Nephron (organoid): ENCODE measurements around the gene TEKT3.
A peak's percentile ranks its signal among the peaks of the same experiment; 100 is the strongest.

Experiments
- H3K27ac Mint-ChIP-seq, 3 experiments: 2 replicates each; pipeline ENCODE4 v1.8.0; 2020; ENCODE audit warnings: mixed read lengths in 3 of 3, mild to moderate bottlenecking in 2 of 3, moderate library complexity in 1 of 3
- H3K27me3 Mint-ChIP-seq: 2 replicates; pipeline ENCODE4 v1.8.0; 2021; ENCODE audit warnings: low read depth, mild to moderate bottlenecking, moderate library complexity, mixed read lengths
- H3K36me3 Mint-ChIP-seq: 2 replicates; pipeline ENCODE4 v1.8.0; 2020; ENCODE audit warnings: low read depth, mixed read lengths
- H3K4me1 Mint-ChIP-seq: 2 replicates; pipeline ENCODE4 v1.8.0; 2020; ENCODE audit warnings: mixed read lengths
- H3K4me3 Mint-ChIP-seq, 3 experiments: 2 replicates each; pipeline ENCODE4 v1.8.0; 2020; ENCODE audit warnings: mild to moderate bottlenecking in 3 of 3, mixed read lengths in 3 of 3, moderate library complexity in 2 of 3
- H3K9me3 Mint-ChIP-seq: 2 replicates; pipeline ENCODE4 v1.8.0; 2020; ENCODE audit warnings: mixed read lengths
- CTCF ChIP-seq, 3 experiments: fragments of 200-600 bp; sonication (generic); IDR thresholded peaks; one replicate each; pipeline ENCODE4 v1.5.0; 2021; ENCODE audit warnings: antibody characterized with exemption in 3 of 3; ENCODE audit not compliant: unreplicated experiment in 3 of 3

The TEKT3 gene

GRCh38 chr17:15382914-15383313 is 41.5 kb upstream of the TEKT3 start:
- Mint-ChIP-seq H3K9me3 (no peaks in the 10 kb centered on the region), H3K27me3 (no peaks in the 10 kb centered on the region), H3K36me3 (no peaks in the 10 kb centered on the region), H3K27ac (no peak overlapping the region), H3K4me1 (peaks cover 14% of the 10 kb centered on the region), H3K4me3 (no peak overlapping the region)
- TF ChIP-seq CTCF (IDR thresholded peaks at IDR 0.05; ENCODE audit: unreplicated experiment in 3 of 3): no peak

- H3K9me3 Mint-ChIP-seq: peaks cover 2% of the 10 kb centered on the region
- H3K36me3 Mint-ChIP-seq: peaks cover 3% of the 10 kb centered on the region
- TF ChIP-seq CTCF (IDR thresholded peaks at IDR 0.05; ENCODE audit: unreplicated experiment in 3 of 3): no peak
- H3K4me1 Mint-ChIP-seq: peaks cover 24% of the 10 kb centered on the region
- H3K4me3 Mint-ChIP-seq: no peak overlapping the region
- no peaks in the 10 kb centered on the region for H3K27me3 Mint-ChIP-seq
- no peak overlapping the region for H3K27ac Mint-ChIP-seq
Measured at GRCh38 chr17:15381707-15382106, 40.3 kb upstream of the TEKT3 start.

GRCh38 chr17:15380446-15380845 is 39.0 kb upstream of the TEKT3 start:
- H3K27ac Mint-ChIP-seq: no peak overlapping the region
- peaks cover 3% of the 10 kb centered on the region for H3K36me3 Mint-ChIP-seq
- no peak for TF ChIP-seq CTCF (IDR thresholded peaks at IDR 0.05; ENCODE audit: unreplicated experiment in 3 of 3)
- peaks cover 2% of the 10 kb centered on the region for H3K9me3 Mint-ChIP-seq
- H3K4me1 Mint-ChIP-seq: peaks cover 28% of the 10 kb centered on the region
- H3K27me3 Mint-ChIP-seq: no peaks in the 10 kb centered on the region
- no peak overlapping the region for H3K4me3 Mint-ChIP-seq

- H3K27me3 Mint-ChIP-seq: no peaks in the 10 kb centered on the region
- TF ChIP-seq CTCF (IDR thresholded peaks at IDR 0.05; ENCODE audit: unreplicated experiment in 3 of 3): no peak
- no peak overlapping the region for H3K4me3 Mint-ChIP-seq
- H3K36me3 Mint-ChIP-seq: peaks cover 3% of the 10 kb centered on the region
- H3K9me3 Mint-ChIP-seq: peaks cover 2% of the 10 kb centered on the region
- no peak overlapping the region for H3K27ac Mint-ChIP-seq
- peaks cover 27% of the 10 kb centered on the region for H3K4me1 Mint-ChIP-seq
Measured at GRCh38 chr17:15379659-15380058, 38.3 kb upstream of the TEKT3 start.

GRCh38 chr17:15378243-15378642 is 36.8 kb upstream of the TEKT3 start:
- Mint-ChIP-seq H3K4me1 (peaks cover 19% of the 10 kb centered on the region), H3K27ac (peak overlapping the region; percentile 88 to 89 (median 89)), H3K27me3 (no peaks in the 10 kb centered on the region), H3K4me3 (no peak overlapping the region), H3K9me3 (peaks cover 2% of the 10 kb centered on the region), H3K36me3 (peaks cover 3% of the 10 kb centered on the region)
- no peak for TF ChIP-seq CTCF (IDR thresholded peaks at IDR 0.05; ENCODE audit: unreplicated experiment in 3 of 3)

- no peak for TF ChIP-seq CTCF (IDR thresholded peaks at IDR 0.05; ENCODE audit: unreplicated experiment in 3 of 3)
- Mint-ChIP-seq H3K36me3 (peaks cover 3% of the 10 kb centered on the region), H3K27ac (peak overlapping the region; percentile 88 to 89 (median 89)), H3K9me3 (peaks cover 2% of the 10 kb centered on the region), H3K4me3 (peak overlapping the region in 2 of 3 experiments; percentile 12 to 41), H3K27me3 (no peaks in the 10 kb centered on the region), H3K4me1 (peaks cover 19% of the 10 kb centered on the region)
Measured at GRCh38 chr17:15377616-15378015, 36.2 kb upstream of the TEKT3 start.
